AG09309 (cell line): ENCODE measurements around the gene TBXA2R.

Source experiments
- DNase-seq: peaks from one replicate; pipeline ENCODE4 v3.0.0-alpha.2; 2010; ENCODE audit warnings: low read depth
- H3K4me3 ChIP-seq: 2 replicates; pipeline ENCODE4 v1.5.1; 2011; ENCODE audit warnings: mild to moderate bottlenecking, low read depth, low read length, moderate library complexity; ENCODE audit not compliant: control insufficient read depth
- TF ChIP-seq, protein P1 (sequence below): IDR thresholded peaks from 2 replicates; pipeline ENCODE4 v1.5.1; 2011; ENCODE audit warnings: mild to moderate bottlenecking, low read depth, low read length, inconsistent platforms; ENCODE audit not compliant: insufficient read depth, control insufficient read depth; ENCODE audit errors: missing control alignments

Gene TBXA2R

DNA sequence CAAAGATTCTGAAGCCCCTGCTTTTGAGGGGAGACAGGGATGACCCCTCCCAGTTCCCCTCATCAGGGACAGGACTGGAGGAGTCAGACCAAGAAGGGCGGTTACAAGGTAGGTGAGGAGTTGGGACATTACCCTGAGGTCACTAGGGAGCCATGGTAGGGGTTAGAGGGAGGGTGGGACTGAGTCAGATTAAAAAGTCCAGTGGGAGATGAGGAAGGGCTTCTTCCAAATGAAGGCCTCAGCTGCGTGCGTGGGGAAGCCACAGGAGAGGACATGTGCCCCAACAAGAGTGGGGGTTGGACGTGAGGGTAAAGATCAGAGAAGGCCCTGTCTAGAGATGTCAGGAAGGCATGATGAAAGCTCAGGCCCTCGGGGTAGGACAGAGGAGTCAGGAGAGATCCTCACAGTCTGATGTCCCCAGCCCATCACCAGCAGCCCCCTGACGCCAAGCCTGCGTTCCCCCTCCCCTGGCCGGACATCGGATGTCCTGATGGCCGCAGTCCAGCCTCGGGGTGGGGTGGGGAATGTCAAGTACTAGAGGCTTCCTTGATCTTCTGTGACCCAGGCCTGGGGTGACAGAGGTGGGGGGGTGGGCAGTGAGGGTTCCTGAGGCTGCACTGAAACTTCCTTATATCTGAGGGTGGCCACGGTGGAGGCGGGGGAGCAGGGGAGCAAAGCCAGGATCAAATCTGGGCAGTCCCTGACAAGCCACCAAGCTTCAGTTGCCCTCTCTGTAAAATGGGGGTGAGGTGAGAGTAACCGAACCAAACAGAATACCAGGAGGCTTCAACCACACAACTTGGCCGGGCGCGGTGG lies 42.8 kb downstream of the TBXA2R start:
- no peak overlapping the region for H3K4me3 ChIP-seq
- TF ChIP-seq, protein P1, sequence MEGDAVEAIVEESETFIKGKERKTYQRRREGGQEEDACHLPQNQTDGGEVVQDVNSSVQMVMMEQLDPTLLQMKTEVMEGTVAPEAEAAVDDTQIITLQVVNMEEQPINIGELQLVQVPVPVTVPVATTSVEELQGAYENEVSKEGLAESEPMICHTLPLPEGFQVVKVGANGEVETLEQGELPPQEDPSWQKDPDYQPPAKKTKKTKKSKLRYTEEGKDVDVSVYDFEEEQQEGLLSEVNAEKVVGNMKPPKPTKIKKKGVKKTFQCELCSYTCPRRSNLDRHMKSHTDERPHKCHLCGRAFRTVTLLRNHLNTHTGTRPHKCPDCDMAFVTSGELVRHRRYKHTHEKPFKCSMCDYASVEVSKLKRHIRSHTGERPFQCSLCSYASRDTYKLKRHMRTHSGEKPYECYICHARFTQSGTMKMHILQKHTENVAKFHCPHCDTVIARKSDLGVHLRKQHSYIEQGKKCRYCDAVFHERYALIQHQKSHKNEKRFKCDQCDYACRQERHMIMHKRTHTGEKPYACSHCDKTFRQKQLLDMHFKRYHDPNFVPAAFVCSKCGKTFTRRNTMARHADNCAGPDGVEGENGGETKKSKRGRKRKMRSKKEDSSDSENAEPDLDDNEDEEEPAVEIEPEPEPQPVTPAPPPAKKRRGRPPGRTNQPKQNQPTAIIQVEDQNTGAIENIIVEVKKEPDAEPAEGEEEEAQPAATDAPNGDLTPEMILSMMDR = no peak
- DNase-seq = no peak

GRCh38 chr19:3557461-3558248 lies 49.0 kb downstream of the TBXA2R start, which contains the start of gene MFSD12:
TSS of gene MFSD12 (minus strand) at chr19:3557586. CDS start at chr19:3557403, 183 bp downstream.
- H3K4me3 ChIP-seq = peak within 1 kb of the TSS; percentile 81
- TF ChIP-seq, protein P1 = no peak
- peak; percentile 74 for DNase-seq

GRCh38 chr19:3556978-3557460 lies 49.7 kb downstream of the TBXA2R start:
- no peak for DNase-seq
- TF ChIP-seq, protein P1 = no peak
- peak overlapping the region; percentile 81 for H3K4me3 ChIP-seq

GRCh38 chr19:3556423-3556977 lies 50.2 kb downstream of the TBXA2R start:
- TF ChIP-seq, protein P1 = no peak
- no peak for DNase-seq
- H3K4me3 ChIP-seq = peak overlapping the region; percentile 81

DNA sequence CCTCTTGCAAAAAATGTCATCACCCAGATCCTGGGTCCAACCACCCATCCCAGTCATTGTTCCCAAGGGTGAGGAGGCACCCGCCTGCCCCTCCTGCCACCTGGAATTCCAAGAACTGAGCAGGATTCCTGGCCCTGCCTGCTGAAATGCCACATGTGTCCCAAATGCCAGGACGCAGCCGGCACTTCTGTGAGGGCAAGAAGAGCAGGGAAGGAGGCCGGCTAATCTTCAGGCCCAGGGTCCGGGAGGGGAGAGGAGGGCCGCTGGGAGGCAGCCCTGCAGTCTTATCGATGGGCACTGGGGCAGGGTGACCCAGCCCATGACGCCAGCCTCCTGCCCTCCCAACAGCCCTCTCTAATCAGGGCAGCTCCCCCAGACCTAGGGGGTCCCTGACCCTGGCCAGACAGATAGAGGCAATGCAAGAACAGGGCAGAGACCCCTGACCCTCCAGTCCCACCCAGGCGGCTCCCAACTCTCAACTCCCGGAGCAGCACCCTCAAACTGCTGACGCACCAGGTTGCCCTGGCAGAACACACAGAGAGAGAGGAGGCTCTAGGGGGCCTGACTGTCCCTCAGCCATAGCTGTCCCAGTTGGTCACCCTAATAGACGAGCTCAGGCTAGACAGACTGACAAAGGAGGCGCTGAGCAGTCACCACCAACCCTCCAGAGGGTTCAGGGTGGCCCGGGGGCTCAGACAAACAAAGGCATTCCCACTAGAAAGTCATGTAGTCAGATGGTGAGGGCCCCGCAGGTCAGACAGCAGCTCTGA lies 50.8 kb downstream of the TBXA2R start:
- DNase-seq = no peak
- TF ChIP-seq, protein P1 = no peak
- peak overlapping the region; percentile 81 for H3K4me3 ChIP-seq
